Measurements from ENCODE around the gene PARD3B. TPM values are rescaled to one million over a fixed set of nuclear protein-coding genes. Genes with fewer than 3 reads are reported as not detected.

The PARD3B gene
- total RNA-seq, 1 experiment from 2014 or later, result 5.1 TPM

- Histone ChIP-seq H3K4me1 (no peaks in the 10 kb centered on the region; the same call in 1 of the 2 replicates), H3K27me3 (no peaks in the 10 kb centered on the region), H3K4me3 (no peak overlapping the region), H3K36me3 (no peaks in the 10 kb centered on the region), H3K27ac (no peak overlapping the region), H3K9me3 (replicated peaks) (no peaks in the 10 kb centered on the region)
- no peak for DNase-seq
Observed at GRCh38 chr2:205524656-205525055, 979.4 kb downstream of the PARD3B start.

GRCh38 chr2:205527801-205528200 is 982.5 kb downstream of the PARD3B start:
- H3K4me3 ChIP-seq, result no peak overlapping the region
- H3K27me3 ChIP-seq, result no peaks in the 10 kb centered on the region

GRCh38 chr2:205531072-205531471 is 985.8 kb downstream of the PARD3B start:
- H3K27ac ChIP-seq, result no peak overlapping the region
- no peaks in the 10 kb centered on the region; the same call in 1 of the 2 replicates for H3K4me1 ChIP-seq
- H3K9me3 ChIP-seq (replicated peaks), result no peaks in the 10 kb centered on the region
- H3K36me3 ChIP-seq, result no peaks in the 10 kb centered on the region
- H3K27me3 ChIP-seq, result no peaks in the 10 kb centered on the region
- no peak for DNase-seq
- no peak overlapping the region for H3K4me3 ChIP-seq

More at GRCh38 chr2:205527801-205528200, 982.5 kb downstream of the PARD3B start:
- Histone ChIP-seq H3K9me3 (replicated peaks) (no peaks in the 10 kb centered on the region), H3K27ac (no peak overlapping the region), H3K36me3 (no peaks in the 10 kb centered on the region), H3K4me1 (no peaks in the 10 kb centered on the region; the same call in 1 of the 2 replicates)
- DNase-seq, result peak; percentile 7 to 30

GRCh38 chr2:205531489-205532148 is 986.3 kb downstream of the PARD3B start:
- H3K4me3 ChIP-seq, result no peak overlapping the region

GRCh38 chr2:205535001-205535400 is 989.7 kb downstream of the PARD3B start:
- Histone ChIP-seq H3K4me1 (peaks cover 13% of the 10 kb centered on the region), H3K9me3 (replicated peaks) (no peaks in the 10 kb centered on the region), H3K27me3 (no peaks in the 10 kb centered on the region), H3K4me3 (no peak overlapping the region), H3K36me3 (no peaks in the 10 kb centered on the region), H3K27ac (no peak overlapping the region)
- no peak for DNase-seq

More at GRCh38 chr2:205531489-205532148, 986.3 kb downstream of the PARD3B start:
- H3K36me3 ChIP-seq, result no peaks in the 10 kb centered on the region
- no peak overlapping the region for H3K27ac ChIP-seq
- H3K4me1 ChIP-seq, result no peaks in the 10 kb centered on the region; the same call in 1 of the 2 replicates
- H3K9me3 ChIP-seq (replicated peaks), result no peaks in the 10 kb centered on the region
- DNase-seq, result no peak
- no peaks in the 10 kb centered on the region for H3K27me3 ChIP-seq

GRCh38 chr2:205539603-205540002 is 994.3 kb downstream of the PARD3B start:
- peaks cover 24% of the 10 kb centered on the region for H3K4me1 ChIP-seq
- DNase-seq, result peak; percentile 30 to 66
- H3K4me3 ChIP-seq, result no peak overlapping the region
- H3K27ac ChIP-seq, result peak overlapping the region; percentile 78
- H3K9me3 ChIP-seq (replicated peaks), result no peaks in the 10 kb centered on the region
- H3K36me3 ChIP-seq, result no peaks in the 10 kb centered on the region
- no peaks in the 10 kb centered on the region for H3K27me3 ChIP-seq

GRCh38 chr2:205540036-205540435 is 994.8 kb downstream of the PARD3B start:
- H3K4me1 ChIP-seq, result peaks cover 24% of the 10 kb centered on the region
- no peaks in the 10 kb centered on the region for H3K9me3 ChIP-seq (replicated peaks)
- H3K27me3 ChIP-seq, result no peaks in the 10 kb centered on the region
- H3K27ac ChIP-seq, result peak overlapping the region; percentile 78
- no peaks in the 10 kb centered on the region for H3K36me3 ChIP-seq
- no peak for DNase-seq
- H3K4me3 ChIP-seq, result no peak overlapping the region

- no peak overlapping the region for H3K27ac ChIP-seq
- no peaks in the 10 kb centered on the region for H3K27me3 ChIP-seq
- H3K9me3 ChIP-seq (replicated peaks), result no peaks in the 10 kb centered on the region; the same call in 1 of the 2 replicates
- H3K4me3 ChIP-seq, result no peak overlapping the region
- DNase-seq, result no peak
- no peaks in the 10 kb centered on the region for H3K36me3 ChIP-seq
- peaks cover 24% of the 10 kb centered on the region for H3K4me1 ChIP-seq
Observed at GRCh38 chr2:205543262-205543843, 998.1 kb downstream of the PARD3B start.

GRCh38 chr2:205543937-205544702 is 998.8 kb downstream of the PARD3B start:
- Histone ChIP-seq H3K27ac (no peak overlapping the region), H3K36me3 (no peaks in the 10 kb centered on the region), H3K4me3 (no peak overlapping the region), H3K9me3 (replicated peaks) (no peaks in the 10 kb centered on the region; the same call in 1 of the 2 replicates), H3K27me3 (no peaks in the 10 kb centered on the region), H3K4me1 (peaks cover 20% of the 10 kb centered on the region)
- no peak for DNase-seq

GRCh38 chr2:205545971-205546816 is 1000.9 kb downstream of the PARD3B start:
- no peaks in the 10 kb centered on the region for H3K27me3 ChIP-seq
- DNase-seq, result no peak
- H3K36me3 ChIP-seq, result no peaks in the 10 kb centered on the region
- H3K4me1 ChIP-seq, result peaks cover 4% of the 10 kb centered on the region; the same call in 1 of the 2 replicates
- H3K27ac ChIP-seq, result no peak overlapping the region
- no peak overlapping the region for H3K4me3 ChIP-seq
- no peaks in the 10 kb centered on the region; the same call in 1 of the 2 replicates for H3K9me3 ChIP-seq (replicated peaks)

- Histone ChIP-seq H3K27ac (no peak overlapping the region), H3K27me3 (no peaks in the 10 kb centered on the region), H3K4me1 (no peaks in the 10 kb centered on the region; the same call in 1 of the 2 replicates), H3K9me3 (replicated peaks) (no peaks in the 10 kb centered on the region), H3K36me3 (no peaks in the 10 kb centered on the region), H3K4me3 (no peak overlapping the region)
- DNase-seq, result no peak
Observed at GRCh38 chr2:205555566-205556230, 1010.4 kb downstream of the PARD3B start.

GRCh38 chr2:205556357-205556756 is 1011.1 kb downstream of the PARD3B start:
- Histone ChIP-seq H3K4me1 (no peaks in the 10 kb centered on the region; the same call in 1 of the 2 replicates), H3K4me3 (no peak overlapping the region), H3K9me3 (replicated peaks) (no peaks in the 10 kb centered on the region), H3K36me3 (no peaks in the 10 kb centered on the region), H3K27ac (no peak overlapping the region), H3K27me3 (no peaks in the 10 kb centered on the region)
- DNase-seq, result peak in 1 of 2 experiments; percentile 17

- H3K36me3 ChIP-seq, result no peaks in the 10 kb centered on the region
- DNase-seq, result peak in 1 of 2 experiments; percentile 14
- no peaks in the 10 kb centered on the region; the same call in 1 of the 2 replicates for H3K4me1 ChIP-seq
- H3K9me3 ChIP-seq (replicated peaks), result no peaks in the 10 kb centered on the region
- no peaks in the 10 kb centered on the region for H3K27me3 ChIP-seq
- H3K27ac ChIP-seq, result no peak overlapping the region
- no peak overlapping the region for H3K4me3 ChIP-seq
Observed at GRCh38 chr2:205556841-205557539, 1011.7 kb downstream of the PARD3B start.
